Osteoblast (primary cell): Measurements from ENCODE around the gene B3GALT6. TPM values are rescaled to one million over a fixed set of nuclear protein-coding genes. Genes with fewer than 3 reads are reported as not detected.

ENCODE experiments used
- DNase-seq: peaks from one replicate; pipeline ENCODE4 v3.0.0; 2011; ENCODE audit warnings: low spot score, mixed read lengths; ENCODE audit not compliant: insufficient read length; ENCODE audit errors: missing footprints
- H2AFZ ChIP-seq: 2 replicates; pipeline ENCODE4 v1.6.0; 2011; ENCODE audit warnings: mild to moderate bottlenecking, low read length
- H3K27ac ChIP-seq: 2 replicates; pipeline ENCODE4 v1.5.1; 2011; ENCODE audit warnings: mild to moderate bottlenecking, low read depth, low read length, moderate library complexity
- H3K27me3 ChIP-seq: 2 replicates; pipeline ENCODE4 v1.6.0; 2012; ENCODE audit warnings: mild to moderate bottlenecking, control low read depth, inconsistent platforms, low read length, moderate library complexity; ENCODE audit not compliant: insufficient read depth
- H3K36me3 ChIP-seq: 2 replicates; pipeline ENCODE4 v1.5.1; 2011; ENCODE audit warnings: mild to moderate bottlenecking, low read length, control low read depth, moderate library complexity; ENCODE audit not compliant: insufficient read depth
- H3K4me1 ChIP-seq: 2 replicates; pipeline ENCODE4 v1.5.1; 2011; ENCODE audit warnings: mild to moderate bottlenecking, low read length, control low read depth, moderate library complexity; ENCODE audit not compliant: insufficient read depth
- H3K4me2 ChIP-seq: 2 replicates; pipeline ENCODE4 v1.6.0; 2011; ENCODE audit warnings: mild to moderate bottlenecking, low read length; ENCODE audit not compliant: insufficient read depth
- H3K4me3 ChIP-seq: fragments of 200-600 bp; sonication (generic); 3 replicates; pipeline ENCODE4 v1.5.1; 2012; ENCODE audit warnings: mild to moderate bottlenecking, low read length, inconsistent platforms; ENCODE audit not compliant: insufficient read depth
- H3K79me2 ChIP-seq: 2 replicates; pipeline ENCODE4 v1.6.0; 2012; ENCODE audit warnings: mild to moderate bottlenecking, low read length, control low read depth, inconsistent platforms; ENCODE audit not compliant: insufficient read depth
- H3K9me3 ChIP-seq: 2 replicates; pipeline ENCODE4 v1.5.1; 2011; ENCODE audit warnings: low read depth, low read length, control low read depth
- H4K20me1 ChIP-seq: 2 replicates; pipeline ENCODE4 v1.6.0; 2012; ENCODE audit warnings: mild to moderate bottlenecking, low read length, control low read depth; ENCODE audit not compliant: insufficient read depth
- CTCF ChIP-seq: IDR thresholded peaks from 2 replicates; pipeline ENCODE4 v1.5.1; 2011; ENCODE audit warnings: mild to moderate bottlenecking, low read depth, low read length, moderate library complexity; ENCODE audit errors: extremely low read depth
- total RNA-seq: library from RNA; depleted of rRNA; stranded (reverse); fragments of >200 nt; gene quantifications from 2 replicates; pipeline ENCODE4 v1.2.3, GENCODE V29; 2012

B3GALT6 gene
- total RNA-seq, 1 donor, result 29.7 TPM

DNA sequence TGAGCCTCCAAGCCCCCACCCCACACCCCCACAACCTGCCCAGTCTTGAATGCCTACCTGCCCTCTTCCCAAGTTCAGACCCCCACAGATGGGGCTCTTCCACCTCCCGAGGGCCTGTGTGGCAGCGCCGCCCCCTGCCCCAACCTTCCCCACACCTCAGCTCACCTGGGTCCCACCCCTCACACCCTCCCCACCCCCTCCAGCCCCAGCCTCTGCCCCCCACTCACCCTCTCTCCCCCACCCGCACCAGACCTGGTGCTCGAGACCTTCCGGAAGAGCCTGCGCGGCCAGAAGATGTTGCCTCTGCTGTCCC lies 34.9 kb upstream of the B3GALT6 start:
- no peak overlapping the region for H2AFZ ChIP-seq
- no peak overlapping the region for H3K4me2 ChIP-seq
- H3K36me3 ChIP-seq, result no peaks in the 10 kb centered on the region
- no peaks in the 10 kb centered on the region for H3K4me1 ChIP-seq
- no peaks in the 10 kb centered on the region for H3K9me3 ChIP-seq
- no peaks in the 10 kb centered on the region for H3K27me3 ChIP-seq
- H3K27ac ChIP-seq, result no peak overlapping the region
- H4K20me1 ChIP-seq, result no peaks in the 10 kb centered on the region
- DNase-seq, result no peak
- no peaks in the 10 kb centered on the region for H3K79me2 ChIP-seq
- TF ChIP-seq CTCF, result no peak
- no peak overlapping the region for H3K4me3 ChIP-seq

GRCh38 chr1:1197551-1198422 lies 34.2 kb upstream of the B3GALT6 start:
- Histone ChIP-seq H3K27me3 (no peaks in the 10 kb centered on the region), H3K4me2 (no peak overlapping the region), H3K4me1 (no peaks in the 10 kb centered on the region), H4K20me1 (no peaks in the 10 kb centered on the region), H3K27ac (no peak overlapping the region), H3K36me3 (no peaks in the 10 kb centered on the region), H3K4me3 (no peak overlapping the region), H3K9me3 (no peaks in the 10 kb centered on the region), H3K79me2 (no peaks in the 10 kb centered on the region), H2AFZ (no peak overlapping the region)
- DNase-seq, result peak; percentile 84
- no peak for TF ChIP-seq CTCF

GRCh38 chr1:1198423-1199140 lies 33.5 kb upstream of the B3GALT6 start:
- TF ChIP-seq CTCF, result no peak
- Histone ChIP-seq H3K4me1 (no peaks in the 10 kb centered on the region), H3K27me3 (no peaks in the 10 kb centered on the region), H2AFZ (no peak overlapping the region), H4K20me1 (no peaks in the 10 kb centered on the region), H3K79me2 (no peaks in the 10 kb centered on the region), H3K4me3 (no peak overlapping the region), H3K9me3 (no peaks in the 10 kb centered on the region), H3K4me2 (no peak overlapping the region), H3K27ac (no peak overlapping the region), H3K36me3 (no peaks in the 10 kb centered on the region)
- peak; percentile 80 for DNase-seq
